Upper lobe of left lung (tissue), 4 donors: ENCODE data around the gene ABHD11.

Experiments
- POLR2A ChIP-seq, 4 donors: fragments of 450-650 bp; IDR thresholded peaks; one replicate each; pipeline ENCODE4 v1.5.1; 2016 to 2017; ENCODE audit warnings: antibody characterized with exemption in 4 of 4, mild to moderate bottlenecking in 2 of 4
- TF ChIP-seq, protein P1 (sequence below), 6 experiments: fragments of 450-650 bp in 4 of 6; fragments of 200-600 bp in 2 of 6; sonication (generic) in 2 of 6; IDR thresholded peaks; one replicate each; pipeline ENCODE4 v1.5.1; 2016 to 2019; ENCODE audit warnings: antibody characterized with exemption in 6 of 6

DNA sequence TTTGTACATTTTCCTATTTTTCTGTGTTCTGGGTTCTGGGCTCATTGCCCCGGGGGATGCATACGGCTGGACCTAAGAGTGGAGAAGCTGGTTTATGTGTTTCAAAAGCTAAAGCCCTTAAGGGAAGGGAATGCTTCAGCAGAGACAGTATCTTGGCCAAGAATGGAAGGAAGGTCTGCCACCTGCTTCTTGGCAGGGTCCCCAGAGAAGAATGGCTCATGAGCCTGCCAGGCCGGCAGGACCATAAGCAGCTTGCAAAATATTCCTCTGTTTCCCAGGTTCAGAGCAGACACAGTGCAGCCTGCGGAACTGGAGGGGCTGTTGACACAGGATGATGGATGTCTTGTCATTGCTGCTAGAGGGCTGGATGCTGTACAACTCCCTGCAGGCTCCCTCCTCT is 7.8 kb upstream of the ABHD11 start:
- TF ChIP-seq, protein P1, sequence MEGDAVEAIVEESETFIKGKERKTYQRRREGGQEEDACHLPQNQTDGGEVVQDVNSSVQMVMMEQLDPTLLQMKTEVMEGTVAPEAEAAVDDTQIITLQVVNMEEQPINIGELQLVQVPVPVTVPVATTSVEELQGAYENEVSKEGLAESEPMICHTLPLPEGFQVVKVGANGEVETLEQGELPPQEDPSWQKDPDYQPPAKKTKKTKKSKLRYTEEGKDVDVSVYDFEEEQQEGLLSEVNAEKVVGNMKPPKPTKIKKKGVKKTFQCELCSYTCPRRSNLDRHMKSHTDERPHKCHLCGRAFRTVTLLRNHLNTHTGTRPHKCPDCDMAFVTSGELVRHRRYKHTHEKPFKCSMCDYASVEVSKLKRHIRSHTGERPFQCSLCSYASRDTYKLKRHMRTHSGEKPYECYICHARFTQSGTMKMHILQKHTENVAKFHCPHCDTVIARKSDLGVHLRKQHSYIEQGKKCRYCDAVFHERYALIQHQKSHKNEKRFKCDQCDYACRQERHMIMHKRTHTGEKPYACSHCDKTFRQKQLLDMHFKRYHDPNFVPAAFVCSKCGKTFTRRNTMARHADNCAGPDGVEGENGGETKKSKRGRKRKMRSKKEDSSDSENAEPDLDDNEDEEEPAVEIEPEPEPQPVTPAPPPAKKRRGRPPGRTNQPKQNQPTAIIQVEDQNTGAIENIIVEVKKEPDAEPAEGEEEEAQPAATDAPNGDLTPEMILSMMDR (IDR thresholded peaks at IDR 0.05) = no peak
- no peak for TF ChIP-seq POLR2A (IDR thresholded peaks at IDR 0.05)
